Gastrocnemius medialis (tissue), 4 donors: Measurements from ENCODE around the gene STAM. TPM values are rescaled to one million over a fixed set of nuclear protein-coding genes. Genes with fewer than 3 reads are reported as not detected.
A peak's percentile ranks its signal among the peaks of the same experiment; 100 is the strongest.

ENCODE experiments used
- ATAC-seq, 2 donors: fragments of 150-250 bp; one replicate each; pipeline ENCODE4 v1.9.1; 2016
- DNase-seq, 2 donors: peaks; one replicate each; pipeline ENCODE4 v3.0.0-alpha.2; 2019
- H3K27ac ChIP-seq, 4 donors: fragments of 200-600 bp; sonication (generic); 1 replicate in 1 of 4; 2 replicates in 3 of 4; pipeline ENCODE4 v1.5.1; 2016 to 2018; ENCODE audit warnings: mild to moderate bottlenecking in 2 of 4, moderate library complexity in 1 of 4
- H3K27me3 ChIP-seq, 3 donors: fragments of 200-600 bp; sonication (generic) in 2 of 3; 1 replicate in 1 of 3; 2 replicates in 2 of 3; pipeline versions ENCODE4 v1.5.1 to v1.6.0; 2016 to 2019; ENCODE audit warnings: mild to moderate bottlenecking in 1 of 3, moderate library complexity in 1 of 3
- H3K36me3 ChIP-seq, 2 donors: fragments of 200-600 bp; sonication (generic) in 1 of 2; one replicate each; pipeline ENCODE4 v1.5.1; 2017 to 2018
- H3K4me1 ChIP-seq, 2 donors: fragments of 200-600 bp; sonication (generic) in 1 of 2; one replicate each; pipeline ENCODE4 v1.5.1; 2016 to 2017; ENCODE audit warnings: mild to moderate bottlenecking in 2 of 2
- H3K4me3 ChIP-seq, 4 donors: fragments of 200-600 bp; sonication (generic) in 3 of 4; 1 replicate in 1 of 4; 2 replicates in 3 of 4; pipeline ENCODE4 v1.5.1; 2016 to 2019; ENCODE audit warnings: mild to moderate bottlenecking in 2 of 4
- H3K9me3 ChIP-seq, 3 donors: fragments of 200-600 bp; sonication (generic) in 2 of 3; 1 replicate in 1 of 3; 2 replicates in 2 of 3; pipeline ENCODE4 v1.5.1; 2016 to 2019
- POLR2A ChIP-seq, 2 donors: fragments of 450-650 bp; IDR thresholded peaks; one replicate each; pipeline ENCODE4 v1.6.1; 2017; ENCODE audit warnings: antibody characterized with exemption in 2 of 2, mild to moderate bottlenecking in 2 of 2, moderate library complexity in 2 of 2
- in situ Hi-C, 4 donors: fragments of 200-750 bp; cut with MboI; loops; one replicate each; pipeline versions ENCODE4 v1.15.0 to v1.8.0; 2017; ENCODE audit warnings: low sequenced_read_pairs in 4 of 4
- intact Hi-C: fragments of 100-400 bp; cut with DNase I; formaldehyde crosslinking; loops from one replicate; pipeline ENCODE4 v1.15.1; 2023; ENCODE audit warnings: low total_unique reads
- total RNA-seq, 4 donors: library from RNA; depleted of rRNA; stranded (reverse); fragments of >200 nt; gene quantifications; one replicate each; pipeline versions ENCODE4 v1.1.0 to v1.2.3, GENCODE V29; 2016
- TF ChIP-seq, protein P1 (sequence below), 5 experiments: fragments of 450-650 bp in 3 of 5; fragments of 200-600 bp in 2 of 5; sonication (generic) in 2 of 5; IDR thresholded peaks in 4 of 5; conservative IDR thresholded peaks in 1 of 5; 1 replicate in 4 of 5; 2 replicates in 1 of 5; pipeline ENCODE4 v1.5.1; 2016 to 2019; ENCODE audit warnings: antibody characterized with exemption in 5 of 5, mild to moderate bottlenecking in 3 of 5, moderate library complexity in 3 of 5

STAM gene
- total RNA-seq, 4 donors from 2014 or later, result 28.6 to 52.0 (median 35.2) TPM

DNA sequence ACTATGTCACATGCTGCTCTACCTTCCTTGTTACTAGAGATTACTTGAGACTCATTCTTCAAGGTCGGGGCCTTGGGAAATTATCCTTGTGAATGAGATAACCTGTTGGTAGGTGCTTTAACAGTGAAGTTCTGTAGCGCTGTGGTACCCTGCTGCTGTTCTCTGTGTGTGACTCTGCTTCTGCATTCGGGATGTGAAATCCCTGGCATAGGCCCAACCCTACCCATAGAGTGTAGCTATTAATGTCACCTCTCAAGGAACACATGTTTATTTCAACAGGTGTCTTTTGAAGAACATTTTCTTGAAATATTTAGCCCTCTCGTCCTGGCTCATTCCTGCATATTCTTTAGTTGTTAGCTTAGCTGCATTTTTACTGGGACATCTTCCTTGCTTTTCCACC lies 66.2 kb downstream of the STAM start:
- peaks cover 5 to 93% of the 10 kb centered on the region in 2 donors for H3K36me3 ChIP-seq

DNA sequence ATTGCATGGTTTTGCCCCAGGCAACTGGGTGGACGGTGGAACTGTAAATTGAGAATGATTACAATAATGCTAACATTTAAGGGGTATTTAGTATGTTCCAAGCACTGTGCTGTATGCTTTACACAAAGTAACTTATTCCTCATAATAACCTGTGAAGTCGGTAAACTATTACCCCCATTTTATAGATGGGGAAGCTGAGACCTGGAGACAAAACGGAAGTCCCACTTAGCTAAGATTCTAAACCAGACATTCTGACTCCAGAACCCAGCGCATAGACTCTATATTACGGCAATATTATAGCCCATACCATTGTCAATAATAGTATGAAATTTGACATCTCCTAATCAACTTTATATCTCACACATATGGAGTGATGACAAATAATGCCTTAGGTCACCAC lies 68.1 kb downstream of the STAM start:
- TF ChIP-seq POLR2A (IDR thresholded peaks at IDR 0.05), result no peak
- TF ChIP-seq, protein P1, sequence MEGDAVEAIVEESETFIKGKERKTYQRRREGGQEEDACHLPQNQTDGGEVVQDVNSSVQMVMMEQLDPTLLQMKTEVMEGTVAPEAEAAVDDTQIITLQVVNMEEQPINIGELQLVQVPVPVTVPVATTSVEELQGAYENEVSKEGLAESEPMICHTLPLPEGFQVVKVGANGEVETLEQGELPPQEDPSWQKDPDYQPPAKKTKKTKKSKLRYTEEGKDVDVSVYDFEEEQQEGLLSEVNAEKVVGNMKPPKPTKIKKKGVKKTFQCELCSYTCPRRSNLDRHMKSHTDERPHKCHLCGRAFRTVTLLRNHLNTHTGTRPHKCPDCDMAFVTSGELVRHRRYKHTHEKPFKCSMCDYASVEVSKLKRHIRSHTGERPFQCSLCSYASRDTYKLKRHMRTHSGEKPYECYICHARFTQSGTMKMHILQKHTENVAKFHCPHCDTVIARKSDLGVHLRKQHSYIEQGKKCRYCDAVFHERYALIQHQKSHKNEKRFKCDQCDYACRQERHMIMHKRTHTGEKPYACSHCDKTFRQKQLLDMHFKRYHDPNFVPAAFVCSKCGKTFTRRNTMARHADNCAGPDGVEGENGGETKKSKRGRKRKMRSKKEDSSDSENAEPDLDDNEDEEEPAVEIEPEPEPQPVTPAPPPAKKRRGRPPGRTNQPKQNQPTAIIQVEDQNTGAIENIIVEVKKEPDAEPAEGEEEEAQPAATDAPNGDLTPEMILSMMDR (IDR thresholded peaks at IDR 0.05 in 4 of 5, conservative IDR thresholded peaks at IDR 0.05 in 1 of 5), result no peak
- Histone ChIP-seq H3K27ac (no peak overlapping the region), H3K27me3 (no peaks in the 10 kb centered on the region), H3K9me3 (no peaks in the 10 kb centered on the region), H3K4me1 (peaks cover 0 to 3% of the 10 kb centered on the region in 2 donors), H3K36me3 (peaks cover 5 to 81% of the 10 kb centered on the region in 2 donors), H3K4me3 (no peak overlapping the region)
- intact Hi-C loops, result no loop called here
- in situ Hi-C loops, result no loop called here
- ATAC-seq, result no peak
- no peak for DNase-seq

More for the DNA sequence above, 66.2 kb downstream of the STAM start:
- TF ChIP-seq POLR2A (IDR thresholded peaks at IDR 0.05), result no peak
- TF ChIP-seq, protein P1 (IDR thresholded peaks at IDR 0.05 in 4 of 5, conservative IDR thresholded peaks at IDR 0.05 in 1 of 5), result no peak
- DNase-seq (peak; percentile 12 to 61), ATAC-seq (peak in 1 of 2 donors; percentile 77)
- H3K4me3 ChIP-seq, result no peak overlapping the region
- intact Hi-C loops (no loop called here), in situ Hi-C loops (no loop called here)
- H3K27ac ChIP-seq, result peak overlapping the region in 2 of 4 donors; percentile 44 to 55
- no peaks in the 10 kb centered on the region for H3K27me3 ChIP-seq
- H3K9me3 ChIP-seq, result no peaks in the 10 kb centered on the region
- H3K4me1 ChIP-seq, result peaks cover 0 to 3% of the 10 kb centered on the region in 2 donors

DNA sequence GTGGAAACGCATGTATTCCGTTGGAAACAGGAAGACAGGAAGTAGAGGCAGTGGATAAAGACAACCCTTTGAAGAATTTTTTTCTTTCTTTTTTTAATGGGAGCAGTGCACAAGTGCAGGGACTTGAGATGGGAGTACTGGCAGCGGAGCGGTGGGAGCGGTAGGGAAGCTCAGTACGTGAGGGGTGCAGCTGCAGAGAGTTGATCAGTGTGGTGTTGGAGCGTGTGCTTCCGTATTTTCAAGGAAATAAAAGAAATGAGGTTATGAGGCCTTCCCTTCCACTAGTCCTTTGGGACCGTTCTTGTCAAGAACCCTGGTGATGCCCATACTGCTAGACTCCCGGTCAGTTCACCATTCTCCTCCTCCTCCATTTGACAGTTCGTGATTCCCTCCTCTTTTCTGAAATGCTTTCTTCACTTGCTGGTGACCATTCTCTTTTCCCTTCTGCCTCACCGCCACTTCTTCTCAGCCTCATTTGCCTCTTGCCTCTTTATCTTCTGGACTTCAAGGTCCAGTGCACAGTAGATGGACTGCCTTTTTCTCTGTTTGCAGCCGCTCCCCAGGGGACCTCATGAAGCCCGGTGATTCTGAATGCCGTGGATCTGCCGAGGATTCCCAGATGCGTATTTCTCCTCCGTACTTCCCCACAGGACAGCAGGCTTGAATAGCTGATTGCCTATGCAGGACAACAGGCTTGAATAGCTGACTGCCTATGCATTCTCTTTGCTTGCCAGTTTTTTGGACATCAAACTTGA lies 68.9 kb downstream of the STAM start:
- Histone ChIP-seq H3K27ac (no peak overlapping the region), H3K27me3 (no peaks in the 10 kb centered on the region), H3K4me3 (no peak overlapping the region), H3K9me3 (no peaks in the 10 kb centered on the region), H3K4me1 (peaks cover 0 to 3% of the 10 kb centered on the region in 2 donors), H3K36me3 (peaks cover 5 to 80% of the 10 kb centered on the region in 2 donors)
- DNase-seq (no peak), ATAC-seq (no peak)
- in situ Hi-C loops, result no loop called here
- TF ChIP-seq POLR2A (IDR thresholded peaks at IDR 0.05), result no peak
- TF ChIP-seq, protein P1 (IDR thresholded peaks at IDR 0.05 in 4 of 5, conservative IDR thresholded peaks at IDR 0.05 in 1 of 5), result no peak
- intact Hi-C loops, result no loop called here

DNA sequence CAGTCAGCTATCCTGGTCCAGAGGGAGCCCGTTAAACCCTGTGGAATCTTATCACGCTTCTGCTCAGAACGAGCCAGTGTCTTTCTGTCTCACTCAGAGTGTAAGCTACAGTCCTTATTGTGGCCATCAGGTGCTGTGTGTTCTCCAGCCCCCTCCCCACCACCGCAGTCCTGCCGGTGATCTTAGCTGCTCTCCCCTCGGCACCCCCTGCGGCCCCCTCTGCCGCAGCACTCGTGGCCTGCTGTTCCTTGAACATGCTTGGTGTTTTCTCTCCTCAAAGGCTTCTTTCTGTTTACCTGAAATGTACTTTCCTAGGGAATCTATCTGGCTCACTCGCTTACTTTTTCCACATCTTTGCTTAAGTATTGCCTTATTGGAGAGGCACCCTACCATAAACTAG lies 69.8 kb downstream of the STAM start:
- in situ Hi-C loops, result no loop called here
- H3K4me3 ChIP-seq, result no peak overlapping the region
- peaks cover 0 to 3% of the 10 kb centered on the region in 2 donors for H3K4me1 ChIP-seq
- H3K27me3 ChIP-seq, result no peaks in the 10 kb centered on the region
- no peak overlapping the region for H3K27ac ChIP-seq
- DNase-seq, result no peak
- TF ChIP-seq, protein P1 (IDR thresholded peaks at IDR 0.05 in 4 of 5, conservative IDR thresholded peaks at IDR 0.05 in 1 of 5), result no peak
- no peak for TF ChIP-seq POLR2A (IDR thresholded peaks at IDR 0.05)
- no peak for ATAC-seq
- intact Hi-C loops, result no loop called here
- H3K36me3 ChIP-seq, result peaks cover 5 to 72% of the 10 kb centered on the region in 2 donors
- H3K9me3 ChIP-seq, result no peaks in the 10 kb centered on the region
